Stimulated activated naive CD8-positive, alpha-beta T cell treated with anti-CD3 and anti-CD28 coated beads, Interleukin-15, amount 100 ng/mL, for 72 hours (primary cell): ENCODE data around the gene PTCSC3.

Experiments used
- ATAC-seq: fragments of 150-1000 bp; cut with Tn5 transposase; 2 replicates; pipeline ENCODE4 v1.10.0; 2021; ENCODE audit warnings: mild to moderate bottlenecking, moderate library complexity
- DNase-seq, 2 donors: peaks; one replicate each; pipeline ENCODE4 v3.0.0; 2021 to 2022
- H3K27ac Mint-ChIP-seq, 2 donors: one replicate each; pipeline ENCODE4 v1.8.0; 2022; ENCODE audit warnings: mild to moderate bottlenecking in 2 of 2, mixed read lengths in 2 of 2, moderate library complexity in 2 of 2
- H3K27me3 Mint-ChIP-seq: one replicate; pipeline ENCODE4 v1.8.0; 2022; ENCODE audit warnings: mixed read lengths
- H3K4me1 Mint-ChIP-seq: one replicate; pipeline ENCODE4 v1.8.0; 2022; ENCODE audit warnings: mild to moderate bottlenecking, mixed read lengths
- H3K4me3 Mint-ChIP-seq, 2 donors: one replicate each; pipeline ENCODE4 v1.8.0; 2022; ENCODE audit warnings: mild to moderate bottlenecking in 2 of 2, mixed read lengths in 2 of 2, moderate library complexity in 1 of 2
- H3K9me3 Mint-ChIP-seq, 2 donors: one replicate each; pipeline ENCODE4 v1.8.0; 2022; ENCODE audit warnings: mixed read lengths in 2 of 2

Gene PTCSC3

GRCh38 chr14:36176524-36176923, at the start of gene PTCSC3:
TSS of gene PTCSC3 (minus strand) at chr14:36176722.
- ATAC-seq (no peak), DNase-seq (no peak)
- Mint-ChIP-seq H3K4me3 (no peak within 1 kb of the TSS), H3K9me3 (no peaks in the 10 kb centered on the region), H3K27ac (peak within 1 kb of the TSS in 1 of 2 donors; percentile 13), H3K27me3 (peaks cover 8% of the 10 kb centered on the region), H3K4me1 (no peaks in the 10 kb centered on the region)

- no peak for ATAC-seq
- DNase-seq: no peak
- H3K27ac Mint-ChIP-seq: no peak overlapping the region
- H3K4me1 Mint-ChIP-seq: no peaks in the 10 kb centered on the region
- H3K9me3 Mint-ChIP-seq: no peaks in the 10 kb centered on the region
- H3K27me3 Mint-ChIP-seq: peaks cover 42% of the 10 kb centered on the region
- no peak overlapping the region for H3K4me3 Mint-ChIP-seq
Observed at GRCh38 chr14:36226164-36226563, 49.6 kb upstream of the PTCSC3 start.

- no peak overlapping the region for H3K27ac Mint-ChIP-seq
- H3K4me3 Mint-ChIP-seq: no peak overlapping the region
- H3K9me3 Mint-ChIP-seq: no peaks in the 10 kb centered on the region
- H3K27me3 Mint-ChIP-seq: peaks cover 47% of the 10 kb centered on the region
- ATAC-seq (no peak), DNase-seq (no peak)
- H3K4me1 Mint-ChIP-seq: no peaks in the 10 kb centered on the region
Observed at GRCh38 chr14:36224176-36224575, 47.7 kb upstream of the PTCSC3 start.

- no peak overlapping the region for H3K4me3 Mint-ChIP-seq
- no peaks in the 10 kb centered on the region for H3K4me1 Mint-ChIP-seq
- H3K27me3 Mint-ChIP-seq: peaks cover 43% of the 10 kb centered on the region
- no peak overlapping the region for H3K27ac Mint-ChIP-seq
- no peaks in the 10 kb centered on the region for H3K9me3 Mint-ChIP-seq
- no peak for DNase-seq
- no peak for ATAC-seq
Observed at GRCh38 chr14:36223558-36223957, 47.0 kb upstream of the PTCSC3 start.

- no peaks in the 10 kb centered on the region for H3K9me3 Mint-ChIP-seq
- ATAC-seq (no peak), DNase-seq (no peak)
- H3K27ac Mint-ChIP-seq: no peak overlapping the region
- peaks cover 38% of the 10 kb centered on the region for H3K27me3 Mint-ChIP-seq
- no peak overlapping the region for H3K4me3 Mint-ChIP-seq
- no peaks in the 10 kb centered on the region for H3K4me1 Mint-ChIP-seq
Observed at GRCh38 chr14:36222952-36223468, 46.5 kb upstream of the PTCSC3 start.

- no peaks in the 10 kb centered on the region for H3K9me3 Mint-ChIP-seq
- DNase-seq: no peak
- ATAC-seq: no peak
- peaks cover 41% of the 10 kb centered on the region for H3K27me3 Mint-ChIP-seq
- no peaks in the 10 kb centered on the region for H3K4me1 Mint-ChIP-seq
- no peak overlapping the region for H3K27ac Mint-ChIP-seq
- H3K4me3 Mint-ChIP-seq: no peak overlapping the region
Observed at GRCh38 chr14:36222337-36222736, 45.8 kb upstream of the PTCSC3 start.

GRCh38 chr14:36221112-36221511, 44.6 kb upstream of the PTCSC3 start:
- Mint-ChIP-seq H3K27ac (no peak overlapping the region), H3K27me3 (peaks cover 51% of the 10 kb centered on the region), H3K9me3 (no peaks in the 10 kb centered on the region), H3K4me3 (no peak overlapping the region), H3K4me1 (no peaks in the 10 kb centered on the region)
- ATAC-seq: no peak
- no peak for DNase-seq

GRCh38 chr14:36217732-36218131, 41.2 kb upstream of the PTCSC3 start:
- Mint-ChIP-seq H3K4me3 (no peak overlapping the region), H3K27ac (no peak overlapping the region), H3K9me3 (no peaks in the 10 kb centered on the region), H3K27me3 (peaks cover 44% of the 10 kb centered on the region), H3K4me1 (no peaks in the 10 kb centered on the region)
- ATAC-seq (peak; percentile 28), DNase-seq (no peak)

GRCh38 chr14:36217027-36217426, 40.5 kb upstream of the PTCSC3 start:
- no peak overlapping the region for H3K4me3 Mint-ChIP-seq
- DNase-seq (no peak), ATAC-seq (no peak)
- no peak overlapping the region for H3K27ac Mint-ChIP-seq
- H3K9me3 Mint-ChIP-seq: no peaks in the 10 kb centered on the region
- H3K27me3 Mint-ChIP-seq: peaks cover 42% of the 10 kb centered on the region
- peaks cover 6% of the 10 kb centered on the region for H3K4me1 Mint-ChIP-seq

GRCh38 chr14:36215217-36215598, 38.7 kb upstream of the PTCSC3 start:
- no peak overlapping the region for H3K4me3 Mint-ChIP-seq
- ATAC-seq: no peak
- no peak for DNase-seq
- H3K27ac Mint-ChIP-seq: no peak overlapping the region
- peaks cover 39% of the 10 kb centered on the region for H3K27me3 Mint-ChIP-seq
- no peaks in the 10 kb centered on the region for H3K9me3 Mint-ChIP-seq
- peaks cover 6% of the 10 kb centered on the region for H3K4me1 Mint-ChIP-seq

- H3K27me3 Mint-ChIP-seq: peaks cover 44% of the 10 kb centered on the region
- DNase-seq: no peak
- H3K27ac Mint-ChIP-seq: no peak overlapping the region
- H3K9me3 Mint-ChIP-seq: no peaks in the 10 kb centered on the region
- peaks cover 6% of the 10 kb centered on the region for H3K4me1 Mint-ChIP-seq
- H3K4me3 Mint-ChIP-seq: no peak overlapping the region
- no peak for ATAC-seq
Observed at GRCh38 chr14:36214476-36215216, 38.1 kb upstream of the PTCSC3 start.

GRCh38 chr14:36212987-36213386, 36.5 kb upstream of the PTCSC3 start:
- H3K4me3 Mint-ChIP-seq: no peak overlapping the region
- H3K9me3 Mint-ChIP-seq: no peaks in the 10 kb centered on the region
- peaks cover 47% of the 10 kb centered on the region for H3K27me3 Mint-ChIP-seq
- peaks cover 6% of the 10 kb centered on the region for H3K4me1 Mint-ChIP-seq
- ATAC-seq (no peak), DNase-seq (no peak)
- H3K27ac Mint-ChIP-seq: no peak overlapping the region

GRCh38 chr14:36212577-36212976, 36.1 kb upstream of the PTCSC3 start:
- Mint-ChIP-seq H3K9me3 (no peaks in the 10 kb centered on the region), H3K4me3 (no peak overlapping the region), H3K27me3 (peaks cover 47% of the 10 kb centered on the region), H3K27ac (no peak overlapping the region), H3K4me1 (peaks cover 6% of the 10 kb centered on the region)
- ATAC-seq (peak; percentile 65), DNase-seq (no peak)

GRCh38 chr14:36208690-36209278, 32.3 kb upstream of the PTCSC3 start:
- H3K4me1 Mint-ChIP-seq: peaks cover 6% of the 10 kb centered on the region

GRCh38 chr14:36207500-36207899, 31.0 kb upstream of the PTCSC3 start:
- ATAC-seq: no peak
- peaks cover 0 to 14% of the 10 kb centered on the region in 2 donors for H3K9me3 Mint-ChIP-seq
- H3K4me3 Mint-ChIP-seq: no peak overlapping the region
- H3K4me1 Mint-ChIP-seq: peaks cover 4% of the 10 kb centered on the region
- no peak for DNase-seq
- no peak overlapping the region for H3K27ac Mint-ChIP-seq
- H3K27me3 Mint-ChIP-seq: peaks cover 15% of the 10 kb centered on the region

More at GRCh38 chr14:36208690-36209278, 32.3 kb upstream of the PTCSC3 start:
- H3K27me3 Mint-ChIP-seq: peaks cover 21% of the 10 kb centered on the region
- H3K27ac Mint-ChIP-seq: no peak overlapping the region
- H3K4me3 Mint-ChIP-seq: no peak overlapping the region
- H3K9me3 Mint-ChIP-seq: peaks cover 0 to 4% of the 10 kb centered on the region in 2 donors
- ATAC-seq: no peak
- DNase-seq: no peak

GRCh38 chr14:36204461-36205073, 28.0 kb upstream of the PTCSC3 start:
- H3K9me3 Mint-ChIP-seq: peaks cover 0 to 14% of the 10 kb centered on the region in 2 donors
- peaks cover 2% of the 10 kb centered on the region for H3K27me3 Mint-ChIP-seq
- no peak for ATAC-seq
- H3K4me1 Mint-ChIP-seq: no peaks in the 10 kb centered on the region
- H3K27ac Mint-ChIP-seq: peak overlapping the region in 1 of 2 donors; percentile 48
- no peak overlapping the region for H3K4me3 Mint-ChIP-seq
- no peak for DNase-seq
